Natural killer cell (primary cell): Measurements from ENCODE around the gene OSBPL6. TPM values are rescaled to one million over a fixed set of nuclear protein-coding genes. Genes with fewer than 3 reads are reported as not detected.

Experiments used
- ATAC-seq, 3 donors: fragments of 150-1000 bp in 2 of 3; fragments of 200-7000 bp in 1 of 3; cut with Tn5 transposase; 1 replicate in 1 of 3; 2 replicates in 2 of 3; pipeline ENCODE4 v1.10.0; 2021; ENCODE audit warnings: mild to moderate bottlenecking in 2 of 3, moderate library complexity in 2 of 3
- DNase-seq, 2 donors: peaks; one replicate each; pipeline versions ENCODE4 v3.0.0 to v3.0.0-alpha.2; 2013 to 2021; ENCODE audit warnings: mixed read lengths in 1 of 2
- H3K27ac ChIP-seq: one replicate; pipeline ENCODE4 v1.5.1; 2013; ENCODE audit warnings: mild to moderate bottlenecking, low read length
- H3K27me3 ChIP-seq: one replicate; pipeline ENCODE4 v1.6.1; 2013; ENCODE audit warnings: low read length; ENCODE audit not compliant: control insufficient read depth, insufficient read depth
- H3K36me3 ChIP-seq: one replicate; pipeline ENCODE4 v1.6.1; 2013; ENCODE audit warnings: low read length; ENCODE audit not compliant: control insufficient read depth, insufficient read depth
- H3K4me1 ChIP-seq: one replicate; pipeline ENCODE4 v1.6.1; 2013; ENCODE audit warnings: low read length; ENCODE audit not compliant: control insufficient read depth, insufficient read depth
- H3K4me3 ChIP-seq: one replicate; pipeline ENCODE4 v1.5.1; 2013; ENCODE audit warnings: low read length
- H3K9me3 ChIP-seq: one replicate; pipeline ENCODE4 v1.6.1; 2013; ENCODE audit warnings: low read length; ENCODE audit not compliant: control insufficient read depth, insufficient read depth
- H3K27ac Mint-ChIP-seq, 2 donors: one replicate each; pipeline ENCODE4 v1.8.0; 2022; ENCODE audit warnings: mild to moderate bottlenecking in 2 of 2, mixed read lengths in 2 of 2, moderate library complexity in 1 of 2
- H3K27me3 Mint-ChIP-seq, 2 donors: one replicate each; pipeline ENCODE4 v1.8.0; 2022; ENCODE audit warnings: low read depth in 2 of 2, mixed read lengths in 2 of 2
- H3K36me3 Mint-ChIP-seq: one replicate; pipeline ENCODE4 v1.8.0; 2022; ENCODE audit warnings: mixed read lengths
- H3K4me1 Mint-ChIP-seq, 2 donors: one replicate each; pipeline ENCODE4 v1.8.0; 2022; ENCODE audit warnings: mixed read lengths in 2 of 2
- H3K4me3 Mint-ChIP-seq: one replicate; pipeline ENCODE4 v1.8.0; 2022; ENCODE audit warnings: mild to moderate bottlenecking, moderate library complexity, mixed read lengths
- H3K9me3 Mint-ChIP-seq, 2 donors: one replicate each; pipeline ENCODE4 v1.8.0; 2022; ENCODE audit warnings: mixed read lengths in 2 of 2
- CTCF ChIP-seq: fragments of 200-600 bp; IDR thresholded peaks from one replicate; pipeline ENCODE4 v1.8.0; 2022; ENCODE audit warnings: antibody characterized with exemption
- WGBS: methylation state at CpG from one replicate; pipeline ENCODE4 v1.1.7; 2013; ENCODE audit warnings: missing lambda C conversion rate; ENCODE audit not compliant: insufficient coverage; 5-methylcytosine and 5-hydroxymethylcytosine counted together
- intact Hi-C: fragments of 100-400 bp; cut with micrococcal nuclease; formaldehyde crosslinking; loops from one replicate; pipeline ENCODE4 v1.14.2; 2022
- total RNA-seq, 4 donors: library from RNA; stranded (reverse); fragments of 120-200 nt in 1 of 4; gene quantifications; one replicate each; pipeline versions ENCODE4 v1.2.3 to v1.2.4, GENCODE V29; 2013 to 2022

OSBPL6 gene
- total RNA-seq, 3 donors from 2014 or later (not counting 1 experiment from before 2014, with no cell fraction given): not detected

- peak overlapping the region; percentile 94 for H3K4me3 ChIP-seq
- no peaks in the 10 kb centered on the region for H3K9me3 ChIP-seq
- peaks cover 16% of the 10 kb centered on the region for H3K36me3 ChIP-seq
- ATAC-seq (peak in 1 of 3 donors; percentile 15), DNase-seq (no peak)
- no peak for TF ChIP-seq CTCF
- H3K27ac Mint-ChIP-seq: peak overlapping the region; percentile 17 to 92
- no peaks in the 10 kb centered on the region for H3K36me3 Mint-ChIP-seq
- intact Hi-C loops: no loop called here
- H3K27ac ChIP-seq: peak overlapping the region; percentile 83
- H3K4me1 ChIP-seq: peaks cover 13% of the 10 kb centered on the region
- no peaks in the 10 kb centered on the region for H3K9me3 Mint-ChIP-seq
- H3K4me3 Mint-ChIP-seq: peak overlapping the region; percentile 88
- 0% methylated on average over 25 of the region's 25 CpGs for WGBS
- peaks cover 34 to 37% of the 10 kb centered on the region in 2 donors for H3K4me1 Mint-ChIP-seq
- H3K27me3 Mint-ChIP-seq: peaks cover 5 to 9% of the 10 kb centered on the region in 2 donors
- H3K27me3 ChIP-seq: no peaks in the 10 kb centered on the region
Observed at GRCh38 chr2:178450524-178450773, 256.1 kb downstream of the OSBPL6 start.

- Histone ChIP-seq H3K4me3 (peak within 1 kb of the TSS; percentile 94), H3K27me3 (no peaks in the 10 kb centered on the region), H3K9me3 (no peaks in the 10 kb centered on the region), H3K36me3 (peaks cover 14% of the 10 kb centered on the region), H3K4me1 (peaks cover 13% of the 10 kb centered on the region), H3K27ac (peak within 1 kb of the TSS; percentile 83)
- ATAC-seq (peak; percentile 94 to 99 (median 95)), DNase-seq (peak; percentile 94 to 98)
- Mint-ChIP-seq H3K4me3 (peak within 1 kb of the TSS; percentile 88), H3K27me3 (peaks cover 5 to 13% of the 10 kb centered on the region in 2 donors), H3K27ac (peak within 1 kb of the TSS; percentile 17 to 92), H3K9me3 (no peaks in the 10 kb centered on the region), H3K36me3 (no peaks in the 10 kb centered on the region), H3K4me1 (peaks cover 34 to 37% of the 10 kb centered on the region in 2 donors)
- under 1% methylated on average over 76 of the region's 76 CpGs for WGBS
- intact Hi-C loops: loop anchor here (1.0 kb wide), 2 partner anchors 27 to 72 kb away; partner anchors contain the start of gene FKBP7
- no peak for TF ChIP-seq CTCF
Observed at GRCh38 chr2:178450774-178451525, 256.6 kb downstream of the OSBPL6 start, which contains the start of the genes PJVK and PRKRA. Gene PJVK (plus strand): TSS chr2:178451378. CDS start chr2:178453410, 2,032 bp downstream. Gene PRKRA (minus strand): TSS chr2:178451175. CDS start chr2:178451030, 145 bp downstream.

- intact Hi-C loops: no loop called here
Observed at GRCh38 chr2:178452334-178452733, 258.0 kb downstream of the OSBPL6 start.

More at GRCh38 chr2:178452334-178452733, 258.0 kb downstream of the OSBPL6 start:
- no peak overlapping the region for H3K27ac Mint-ChIP-seq
- no peaks in the 10 kb centered on the region for H3K9me3 Mint-ChIP-seq
- H3K36me3 ChIP-seq: peaks cover 5% of the 10 kb centered on the region
- H3K4me3 ChIP-seq: no peak overlapping the region
- no peaks in the 10 kb centered on the region for H3K27me3 ChIP-seq
- peaks cover 5 to 15% of the 10 kb centered on the region in 2 donors for H3K27me3 Mint-ChIP-seq
- WGBS: no CpG with 5 or more reads among the region's 2 CpGs
- DNase-seq: no peak
- H3K36me3 Mint-ChIP-seq: no peaks in the 10 kb centered on the region
- H3K27ac ChIP-seq: no peak overlapping the region
- H3K4me1 ChIP-seq: peaks cover 13% of the 10 kb centered on the region
- TF ChIP-seq CTCF: no peak
- peaks cover 34 to 37% of the 10 kb centered on the region in 2 donors for H3K4me1 Mint-ChIP-seq
- H3K4me3 Mint-ChIP-seq: peak overlapping the region; percentile 57
- no peaks in the 10 kb centered on the region for H3K9me3 ChIP-seq
- no peak for ATAC-seq

Other genes starting within 250 kb of the OSBPL6 start
- gene PDE11A, start 121.7 kb upstream of the OSBPL6 start, total RNA-seq: not detected
- gene RBM45, start 82.1 kb upstream of the OSBPL6 start, total RNA-seq: 10 to 100 TPM in 1 of 3 donors, 1 to 10 TPM in 2; 7.8 to 10.9 (median 9.1) TPM